OCI-LY3 (cell line): ENCODE results near the gene KIF12.

Experiments used
- H2AFZ ChIP-seq: fragments of 200-600, 300-600 bp; shearing (Covaris generic); 2 replicates; pipeline ENCODE4 v1.6.0; 2014; ENCODE audit warnings: antibody characterized with exemption, low read depth, low read length
- H3K27ac ChIP-seq: fragments of 200-600, 300-600 bp; sonication (generic); 2 replicates; pipeline ENCODE4 v1.5.1; 2014; ENCODE audit warnings: mild to moderate bottlenecking, low read length, moderate library complexity, mixed read lengths
- H3K27me3 ChIP-seq: fragments of 200-600, 300-600 bp; sonication (generic); 2 replicates; pipeline ENCODE4 v1.6.1; 2014; ENCODE audit warnings: low read depth, low read length, mixed read lengths
- H3K36me3 ChIP-seq: fragments of 200-600, 300-600 bp; sonication (generic); replicated peaks from 2 replicates; pipeline ENCODE3; 2014; ENCODE audit warnings: low read depth, low read length, mixed read lengths
- H3K4me1 ChIP-seq: fragments of 300-600, 200-600 bp; sonication (generic); 2 replicates; pipeline ENCODE4 v1.6.1; 2014; ENCODE audit warnings: low read length, mixed read lengths
- H3K4me2 ChIP-seq: fragments of 200-600, 300-600 bp; sonication (generic); 2 replicates; pipeline ENCODE4 v1.6.1; 2014; ENCODE audit warnings: low read length, mixed read lengths
- H3K4me3 ChIP-seq: fragments of 300-600, 200-600 bp; sonication (generic); 2 replicates; pipeline ENCODE4 v1.5.1; 2014; ENCODE audit warnings: antibody characterized with exemption, mild to moderate bottlenecking, low read length, moderate library complexity
- H3K79me2 ChIP-seq: fragments of 300-600, 200-600 bp; shearing (Covaris generic); 2 replicates; pipeline ENCODE4 v1.6.1; 2014; ENCODE audit warnings: mild to moderate bottlenecking, low read length, mixed read lengths
- H3K9ac ChIP-seq: fragments of 300-600, 200-600 bp; shearing (Covaris generic); 2 replicates; pipeline ENCODE4 v1.6.0; 2014; ENCODE audit warnings: mild to moderate bottlenecking, low read length, moderate library complexity
- H3K9me3 ChIP-seq: fragments of 200-600, 300-600 bp; shearing (Covaris generic); 2 replicates; pipeline ENCODE4 v1.6.1; 2014; ENCODE audit warnings: low read length, mixed read lengths; ENCODE audit not compliant: insufficient read depth
- H4K20me1 ChIP-seq: fragments of 200-600, 300-600 bp; sonication (generic); 2 replicates; pipeline ENCODE4 v1.6.1; 2016; ENCODE audit warnings: low read length, mixed read lengths; ENCODE audit not compliant: insufficient read depth
- EZH2phosphoT487 ChIP-seq: fragments of 200-600 bp; shearing (Covaris generic); IDR thresholded peaks from 2 replicates; pipeline ENCODE4 v1.6.1; 2018; ENCODE audit warnings: antibody characterized with exemption, mixed run types, low read depth
- TF ChIP-seq, protein P1 (sequence below): fragments of 200-600, 300-600 bp; sonication (generic); IDR thresholded peaks from 2 replicates; pipeline ENCODE4 v1.5.1; 2014; ENCODE audit warnings: antibody characterized with exemption, low read length, low read depth

The KIF12 gene

GRCh38 chr9:114078781-114079156 is 20.3 kb downstream of the KIF12 start:
- H3K4me2 ChIP-seq: no peak overlapping the region
- no peak overlapping the region for H3K27ac ChIP-seq
- H3K9me3 ChIP-seq: no peaks in the 10 kb centered on the region
- H3K79me2 ChIP-seq: no peaks in the 10 kb centered on the region
- TF ChIP-seq, protein P1, sequence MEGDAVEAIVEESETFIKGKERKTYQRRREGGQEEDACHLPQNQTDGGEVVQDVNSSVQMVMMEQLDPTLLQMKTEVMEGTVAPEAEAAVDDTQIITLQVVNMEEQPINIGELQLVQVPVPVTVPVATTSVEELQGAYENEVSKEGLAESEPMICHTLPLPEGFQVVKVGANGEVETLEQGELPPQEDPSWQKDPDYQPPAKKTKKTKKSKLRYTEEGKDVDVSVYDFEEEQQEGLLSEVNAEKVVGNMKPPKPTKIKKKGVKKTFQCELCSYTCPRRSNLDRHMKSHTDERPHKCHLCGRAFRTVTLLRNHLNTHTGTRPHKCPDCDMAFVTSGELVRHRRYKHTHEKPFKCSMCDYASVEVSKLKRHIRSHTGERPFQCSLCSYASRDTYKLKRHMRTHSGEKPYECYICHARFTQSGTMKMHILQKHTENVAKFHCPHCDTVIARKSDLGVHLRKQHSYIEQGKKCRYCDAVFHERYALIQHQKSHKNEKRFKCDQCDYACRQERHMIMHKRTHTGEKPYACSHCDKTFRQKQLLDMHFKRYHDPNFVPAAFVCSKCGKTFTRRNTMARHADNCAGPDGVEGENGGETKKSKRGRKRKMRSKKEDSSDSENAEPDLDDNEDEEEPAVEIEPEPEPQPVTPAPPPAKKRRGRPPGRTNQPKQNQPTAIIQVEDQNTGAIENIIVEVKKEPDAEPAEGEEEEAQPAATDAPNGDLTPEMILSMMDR: no peak
- no peak for TF ChIP-seq EZH2phosphoT487
- no peaks in the 10 kb centered on the region for H4K20me1 ChIP-seq
- no peak overlapping the region for H3K4me3 ChIP-seq
- H3K9ac ChIP-seq: no peak overlapping the region
- no peak overlapping the region for H2AFZ ChIP-seq
- H3K36me3 ChIP-seq: no peaks in the 10 kb centered on the region
- H3K27me3 ChIP-seq: peaks cover 22% of the 10 kb centered on the region
- no peaks in the 10 kb centered on the region for H3K4me1 ChIP-seq

DNA sequence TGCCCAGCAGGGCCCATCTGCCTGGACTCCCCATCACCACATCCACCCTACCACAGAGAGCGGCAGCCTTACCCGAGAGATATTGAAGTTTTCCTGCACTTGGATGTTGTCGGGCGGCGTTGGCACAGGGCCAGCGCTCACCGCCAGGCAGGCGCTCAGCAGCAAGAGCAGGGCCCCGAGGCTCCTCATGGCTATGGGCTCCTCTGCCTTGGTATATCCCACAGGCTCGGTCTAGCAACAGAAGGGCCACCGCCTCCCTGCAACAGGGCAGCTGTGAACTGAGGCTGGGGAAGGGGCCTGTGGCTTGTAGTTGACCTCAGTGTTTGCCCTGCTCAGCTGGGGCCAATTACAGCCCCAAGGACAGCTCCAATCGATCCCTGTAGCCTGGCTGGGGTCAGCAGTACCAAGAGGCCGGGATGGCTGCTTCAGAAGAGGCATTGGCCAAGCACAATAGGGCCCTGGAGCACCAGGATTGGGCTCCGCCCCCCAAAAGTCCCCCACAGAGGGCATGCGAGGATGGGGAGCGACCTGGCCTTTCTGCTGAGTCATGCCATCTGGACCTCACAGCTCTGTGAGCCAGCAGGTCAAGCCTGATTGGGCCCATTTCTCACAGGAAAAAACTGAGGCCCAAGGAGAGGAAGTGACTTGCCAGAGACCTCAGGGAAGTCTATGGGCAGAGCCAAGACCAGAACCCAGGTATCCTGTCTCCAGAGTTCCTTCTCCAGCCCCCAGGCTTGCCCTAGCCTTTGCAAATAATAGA is 20.9 kb downstream of the KIF12 start, which contains the start of gene AMBP:
Gene AMBP (minus strand): TSS at position 280 of the 760 bp plus-strand sequence. CDS start 91 bp downstream, at position 189.
- H3K4me2 ChIP-seq: no peak within 1 kb of the TSS
- H3K9ac ChIP-seq: no peak within 1 kb of the TSS
- no peak within 1 kb of the TSS for H2AFZ ChIP-seq
- H3K79me2 ChIP-seq: no peaks in the 10 kb centered on the region
- no peaks in the 10 kb centered on the region for H4K20me1 ChIP-seq
- no peak within 1 kb of the TSS for H3K4me3 ChIP-seq
- H3K36me3 ChIP-seq: no peaks in the 10 kb centered on the region
- peaks cover 24% of the 10 kb centered on the region for H3K27me3 ChIP-seq
- no peak within 1 kb of the TSS for H3K27ac ChIP-seq
- TF ChIP-seq, protein P1: no peak
- no peak for TF ChIP-seq EZH2phosphoT487
- H3K9me3 ChIP-seq: no peaks in the 10 kb centered on the region
- H3K4me1 ChIP-seq: no peaks in the 10 kb centered on the region

- TF ChIP-seq, protein P1: no peak
- TF ChIP-seq EZH2phosphoT487: no peak
- no peaks in the 10 kb centered on the region for H3K79me2 ChIP-seq
Observed at GRCh38 chr9:114077162-114077837, 21.8 kb downstream of the KIF12 start.

More at GRCh38 chr9:114077162-114077837, 21.8 kb downstream of the KIF12 start:
- no peaks in the 10 kb centered on the region for H3K4me1 ChIP-seq
- no peaks in the 10 kb centered on the region for H4K20me1 ChIP-seq
- no peak overlapping the region for H3K4me2 ChIP-seq
- H3K36me3 ChIP-seq: no peaks in the 10 kb centered on the region
- no peak overlapping the region for H3K4me3 ChIP-seq
- no peak overlapping the region for H3K9ac ChIP-seq
- H3K27me3 ChIP-seq: peaks cover 24% of the 10 kb centered on the region
- no peaks in the 10 kb centered on the region for H3K9me3 ChIP-seq
- no peak overlapping the region for H2AFZ ChIP-seq
- no peak overlapping the region for H3K27ac ChIP-seq
